Measurements from ENCODE around the gene KCNC1. TPM values are rescaled to one million over a fixed set of nuclear protein-coding genes. Genes with fewer than 3 reads are reported as not detected.

The KCNC1 gene
- 0.13 and 0.18 TPM in 2 replicates for polyA plus RNA-seq (2012; rRNA removed)
- polyA plus RNA-seq (2012; cell fraction: cytosol; rRNA removed) = 0.09 and 0.14 TPM in 2 replicates
- 0.42 and 0.67 TPM in 2 replicates for polyA plus RNA-seq (2012; cell fraction: nucleus; rRNA removed)

- H3K4me3 ChIP-seq (ENCODE audit: low read depth in 2 of 2, low read length in 1 of 2) = peak within 1 kb of the TSS; percentile 49 to 64; a peak in 3 of 4 replicates
- no peaks in the 10 kb centered on the region for H3K9me3 ChIP-seq
- H3K79me2 ChIP-seq (ENCODE audit: insufficient read depth) = no peaks in the 10 kb centered on the region
- H3K36me3 ChIP-seq (replicated peaks in 1 of 2; ENCODE audit: control insufficient read depth in 1 of 2, insufficient read depth in 2 of 2, low read length in 1 of 2) = no peaks in the 10 kb centered on the region
- peak within 1 kb of the TSS; percentile 89 for H3K4me2 ChIP-seq
- H3K4me1 ChIP-seq (ENCODE audit: control insufficient read depth in 1 of 2, insufficient read depth in 2 of 2, low read depth in 1 of 2, low read length in 1 of 2) = peaks cover 0 to 34% of the 10 kb centered on the region in 2 experiments; a peak in 1 of 4 replicates
- H3K9ac ChIP-seq = no peak within 1 kb of the TSS
- TF ChIP-seq ELF1 (IDR thresholded peaks at IDR 0.05) (no peak), POLR2AphosphoS5 (IDR thresholded peaks at IDR 0.05; ENCODE audit: low read depth, low read length) (no peak), USF2 (IDR thresholded peaks at IDR 0.05; ENCODE audit: borderline replicate concordance, low read depth, low read length) (no peak), NRF1 (IDR thresholded peaks at IDR 0.05; ENCODE audit: low read depth, low read length) (peak; percentile 66), MXI1 (IDR thresholded peaks at IDR 0.05; ENCODE audit: low read depth, low read length) (0 out of 2 replicates have a peak, but pooled peaks have one; percentile 19), SIN3A (IDR thresholded peaks at IDR 0.05; ENCODE audit: borderline replicate concordance, low read depth, low read length) (no peak), TCF12 (IDR thresholded peaks at IDR 0.05) (no peak)
- TF ChIP-seq, protein P1, sequence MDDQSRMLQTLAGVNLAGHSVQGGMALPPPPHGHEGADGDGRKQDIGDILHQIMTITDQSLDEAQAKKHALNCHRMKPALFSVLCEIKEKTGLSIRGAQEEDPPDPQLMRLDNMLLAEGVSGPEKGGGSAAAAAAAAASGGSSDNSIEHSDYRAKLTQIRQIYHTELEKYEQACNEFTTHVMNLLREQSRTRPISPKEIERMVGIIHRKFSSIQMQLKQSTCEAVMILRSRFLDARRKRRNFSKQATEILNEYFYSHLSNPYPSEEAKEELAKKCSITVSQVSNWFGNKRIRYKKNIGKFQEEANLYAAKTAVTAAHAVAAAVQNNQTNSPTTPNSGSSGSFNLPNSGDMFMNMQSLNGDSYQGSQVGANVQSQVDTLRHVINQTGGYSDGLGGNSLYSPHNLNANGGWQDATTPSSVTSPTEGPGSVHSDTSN (IDR thresholded peaks at IDR 0.05) = no peak
- TF ChIP-seq, protein P2, sequence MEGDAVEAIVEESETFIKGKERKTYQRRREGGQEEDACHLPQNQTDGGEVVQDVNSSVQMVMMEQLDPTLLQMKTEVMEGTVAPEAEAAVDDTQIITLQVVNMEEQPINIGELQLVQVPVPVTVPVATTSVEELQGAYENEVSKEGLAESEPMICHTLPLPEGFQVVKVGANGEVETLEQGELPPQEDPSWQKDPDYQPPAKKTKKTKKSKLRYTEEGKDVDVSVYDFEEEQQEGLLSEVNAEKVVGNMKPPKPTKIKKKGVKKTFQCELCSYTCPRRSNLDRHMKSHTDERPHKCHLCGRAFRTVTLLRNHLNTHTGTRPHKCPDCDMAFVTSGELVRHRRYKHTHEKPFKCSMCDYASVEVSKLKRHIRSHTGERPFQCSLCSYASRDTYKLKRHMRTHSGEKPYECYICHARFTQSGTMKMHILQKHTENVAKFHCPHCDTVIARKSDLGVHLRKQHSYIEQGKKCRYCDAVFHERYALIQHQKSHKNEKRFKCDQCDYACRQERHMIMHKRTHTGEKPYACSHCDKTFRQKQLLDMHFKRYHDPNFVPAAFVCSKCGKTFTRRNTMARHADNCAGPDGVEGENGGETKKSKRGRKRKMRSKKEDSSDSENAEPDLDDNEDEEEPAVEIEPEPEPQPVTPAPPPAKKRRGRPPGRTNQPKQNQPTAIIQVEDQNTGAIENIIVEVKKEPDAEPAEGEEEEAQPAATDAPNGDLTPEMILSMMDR (IDR thresholded peaks at IDR 0.05) = peak; percentile 9; the same call in 1 of the 2 replicates
- WGBS (ENCODE audit: low lambda C conversion rate) = no CpG with 5 or more reads among the region's 66 CpGs
- H3K9me2 ChIP-seq = no peaks in the 10 kb centered on the region
- CTCF ChIA-PET = interaction anchor here (0.9 to 14.2 kb wide), 17 partner anchors 9 to 245 kb away, joined by 3 to 730 read pairs (median 4); partner anchors contain the start of gene MYOD1
- peak within 1 kb of the TSS in 1 of 2 experiments; percentile 72; a peak in 2 of 4 replicates for H3K27ac ChIP-seq (ENCODE audit: low read depth in 2 of 2, low read length in 1 of 2)
- no peaks in the 10 kb centered on the region; the same call in 1 of the 2 replicates for H3K27me3 ChIP-seq (ENCODE audit: insufficient read depth)
- DNase-seq = peak; percentile 93
- H4K20me1 ChIP-seq (ENCODE audit: insufficient read depth) = no peaks in the 10 kb centered on the region
- no peaks in the 10 kb centered on the region for H3F3A ChIP-seq (replicated peaks; ENCODE audit: insufficient read depth)
- POLR2A ChIA-PET = interaction anchor here (0.7 to 1.6 kb wide), 2 partner anchors 10 to 244 kb away, joined by 3 to 5 read pairs; no protein-coding TSS in a partner anchor
- peak within 1 kb of the TSS; percentile 59; the same call in 1 of the 2 replicates for H2AFZ ChIP-seq (ENCODE audit: low read depth)
These were observed at the start of gene KCNC1 for GRCh38 chr11:17734418-17734911. Gene KCNC1, plus strand, starts transcription at chr11:17734781. Its CDS starts 1,222 bp downstream, at chr11:17736003.

- no peaks in the 10 kb centered on the region for H3K9me3 ChIP-seq
- ChIA-PET CTCF (interaction anchor here (0.8 to 1.8 kb wide), 9 partner anchors 10 to 108 kb away, joined by 3 to 10 read pairs (median 4); no protein-coding TSS in a partner anchor), POLR2A (no interaction called here)
- no peaks in the 10 kb centered on the region for H4K20me1 ChIP-seq (ENCODE audit: insufficient read depth)
- DNase-seq = peak; percentile 89
- H3F3A ChIP-seq (replicated peaks; ENCODE audit: insufficient read depth) = peaks cover 9% of the 10 kb centered on the region
- no peaks in the 10 kb centered on the region for H3K9me2 ChIP-seq
- no peak overlapping the region; a peak in 1 of 4 replicates for H3K27ac ChIP-seq (ENCODE audit: low read depth in 2 of 2, low read length in 1 of 2)
- no peak overlapping the region for H2AFZ ChIP-seq (ENCODE audit: low read depth)
- peaks cover 0 to 11% of the 10 kb centered on the region in 2 experiments; a peak in 1 of 4 replicates for H3K4me1 ChIP-seq (ENCODE audit: control insufficient read depth in 1 of 2, insufficient read depth in 2 of 2, low read depth in 1 of 2, low read length in 1 of 2)
- no peak overlapping the region for H3K9ac ChIP-seq
- no peaks in the 10 kb centered on the region for H3K79me2 ChIP-seq (ENCODE audit: insufficient read depth)
- H3K36me3 ChIP-seq (replicated peaks in 1 of 2; ENCODE audit: control insufficient read depth in 1 of 2, insufficient read depth in 2 of 2, low read length in 1 of 2) = no peaks in the 10 kb centered on the region
- H3K4me2 ChIP-seq = no peak overlapping the region
- 10% methylated on average over 5 of the region's 8 CpGs for WGBS (ENCODE audit: low lambda C conversion rate)
- no peaks in the 10 kb centered on the region for H3K27me3 ChIP-seq (ENCODE audit: insufficient read depth)
- H3K4me3 ChIP-seq (ENCODE audit: low read depth in 2 of 2, low read length in 1 of 2) = no peak overlapping the region
- TF ChIP-seq TAF1 (IDR thresholded peaks at IDR 0.05; ENCODE audit: borderline replicate concordance, low read depth, low read length) (no peak), CHD2 (IDR thresholded peaks at IDR 0.05; ENCODE audit: low read length, partially characterized antibody) (peak; percentile 88), ZBTB33 (IDR thresholded peaks at IDR 0.05; ENCODE audit: borderline replicate concordance, low read depth) (no peak), TEAD4 (IDR thresholded peaks at IDR 0.05; ENCODE audit: borderline replicate concordance, insufficient read depth) (no peak), USF2 (IDR thresholded peaks at IDR 0.05; ENCODE audit: borderline replicate concordance, low read depth, low read length) (no peak), RCOR1 (IDR thresholded peaks at IDR 0.05; ENCODE audit: low read length) (peak; percentile 99), MXI1 (IDR thresholded peaks at IDR 0.05; ENCODE audit: low read depth, low read length) (peak; percentile 32; the same call in 1 of the 2 replicates), ELF1 (IDR thresholded peaks at IDR 0.05) (no peak), GATA2 (CRISPR knock-in tag; IDR thresholded peaks at IDR 0.05) (peak; percentile 93), MEF2A (IDR thresholded peaks at IDR 0.05; ENCODE audit: borderline replicate concordance, low read depth) (no peak), YY1 (IDR thresholded peaks at IDR 0.05; ENCODE audit: low read depth) (no peak), NFIC (IDR thresholded peaks at IDR 0.05; ENCODE audit: borderline replicate concordance) (peak; percentile 39; the same call in 1 of the 2 replicates)
These were observed 48.2 kb upstream of the KCNC1 start for GRCh38 chr11:17686231-17686980.

Measured in SK-N-SH (cell line).